DOHH2 (cell line): ENCODE results near the gene SETD1A.
"Not testable (repeated sequence)": the region's sequence is repeated elsewhere in the genome, so short reads cannot be mapped to it uniquely, and the experiment has no call there.

Source experiments
- CTCF ChIP-seq: fragments of 200-600 bp; sonication (generic); IDR thresholded peaks from one replicate; pipeline ENCODE4 v1.5.1; 2014; ENCODE audit warnings: antibody characterized with exemption, mild to moderate bottlenecking, low read depth, low read length; ENCODE audit not compliant: poor library complexity, severe bottlenecking
- EZH2phosphoT487 ChIP-seq: fragments of 200-600 bp; sonication (generic); IDR thresholded peaks from 2 replicates; pipeline ENCODE4 v1.6.1; 2017; ENCODE audit warnings: borderline replicate concordance, mild to moderate bottlenecking, antibody characterized with exemption, low read length, moderate library complexity, mixed read lengths

- not testable (repeated sequence) for TF ChIP-seq CTCF, EZH2phosphoT487
These were observed 60.2 kb downstream of the SETD1A start for GRCh38 chr16:31017756-31018155.
